HG03045 (cell line): Measurements from ENCODE around the gene NLRC5.
A peak's percentile ranks its signal among the peaks of the same experiment; 100 is the strongest.
"Not testable (repeated sequence)": the region's sequence is repeated elsewhere in the genome, so short reads cannot be mapped to it uniquely, and the experiment has no call there.

ENCODE experiments used
- ATAC-seq: cut with Tn5 transposase; IDR thresholded peaks from one replicate; pipeline ENCODE4 v1.9.1; 2021; ENCODE audit warnings: mild to moderate bottlenecking, moderate library complexity; ENCODE audit not compliant: unreplicated experiment

Gene NLRC5

GRCh38 chr16:56960681-56961281 lies 28.6 kb upstream of the NLRC5 start:
- no peak for ATAC-seq

GRCh38 chr16:56961386-56961785 lies 28.0 kb upstream of the NLRC5 start:
- no peak for ATAC-seq

- no peak for ATAC-seq
Measured at GRCh38 chr16:56961851-56962281, 27.5 kb upstream of the NLRC5 start, which contains the start of gene CETP. Gene CETP (plus strand): TSS chr16:56961950. CDS start chr16:56961980, 30 bp downstream.

- no peak for ATAC-seq
Measured at GRCh38 chr16:56964243-56965148, 24.9 kb upstream of the NLRC5 start.

GRCh38 chr16:56965149-56966092 lies 23.9 kb upstream of the NLRC5 start:
- no peak for ATAC-seq

- no peak for ATAC-seq
Measured at GRCh38 chr16:56966093-56966475, 23.3 kb upstream of the NLRC5 start.

GRCh38 chr16:56967733-56968132 lies 21.6 kb upstream of the NLRC5 start:
- no peak for ATAC-seq

- no peak for ATAC-seq
Measured at GRCh38 chr16:56969769-56970168, 19.6 kb upstream of the NLRC5 start.

GRCh38 chr16:56970934-56971767 lies 18.2 kb upstream of the NLRC5 start:
- ATAC-seq = peak; percentile 49

GRCh38 chr16:56971768-56972043 lies 17.7 kb upstream of the NLRC5 start:
- ATAC-seq = no peak

- no peak for ATAC-seq
Measured at GRCh38 chr16:56972403-56973293, 16.7 kb upstream of the NLRC5 start.

GRCh38 chr16:56973294-56973689 lies 16.1 kb upstream of the NLRC5 start:
- no peak for ATAC-seq

- not testable (repeated sequence) for ATAC-seq
Measured at GRCh38 chr16:56973899-56974298, 15.5 kb upstream of the NLRC5 start.

GRCh38 chr16:56974549-56975300 lies 14.6 kb upstream of the NLRC5 start:
- no peak for ATAC-seq

GRCh38 chr16:56975714-56976113 lies 13.6 kb upstream of the NLRC5 start:
- ATAC-seq = no peak

GRCh38 chr16:56977216-56977615 lies 12.1 kb upstream of the NLRC5 start:
- no peak for ATAC-seq

GRCh38 chr16:56977823-56978430 lies 11.4 kb upstream of the NLRC5 start:
- ATAC-seq = no peak

- ATAC-seq = no peak
Measured at GRCh38 chr16:56980201-56980535, 9.2 kb upstream of the NLRC5 start.
